Activated T-helper 17 cell treated with anti-CD3 and anti-CD28 coated beads, Interleukin-2, amount 50 U/mL, for 72 hours (primary cell): ENCODE results near the gene ZSCAN30. TPM values are rescaled to one million over a fixed set of nuclear protein-coding genes. Genes with fewer than 3 reads are reported as not detected.

ENCODE experiments used
- ATAC-seq: fragments of 150-1000 bp; cut with Tn5 transposase; replicated peaks from 2 replicates; pipeline ENCODE4 v1.10.0; 2021; ENCODE audit warnings: mild to moderate bottlenecking, moderate library complexity
- H3K27ac Mint-ChIP-seq: one replicate; pipeline ENCODE4 v1.8.0; 2022; ENCODE audit warnings: mixed read lengths
- H3K27me3 Mint-ChIP-seq: one replicate; pipeline ENCODE4 v1.8.0; 2022; ENCODE audit warnings: mixed read lengths
- H3K36me3 Mint-ChIP-seq: one replicate; pipeline ENCODE4 v1.8.0; 2022; ENCODE audit warnings: low read depth, mild to moderate bottlenecking, mixed read lengths
- H3K4me1 Mint-ChIP-seq: one replicate; pipeline ENCODE4 v1.8.0; 2022; ENCODE audit warnings: mixed read lengths
- H3K4me3 Mint-ChIP-seq: one replicate; pipeline ENCODE4 v1.8.0; 2022; ENCODE audit warnings: mild to moderate bottlenecking, mixed read lengths
- H3K9me3 Mint-ChIP-seq: one replicate; pipeline ENCODE4 v1.8.0; 2022; ENCODE audit warnings: mixed read lengths
- total RNA-seq, 2 donors: library from RNA; stranded (reverse); gene quantifications; one replicate each; pipeline ENCODE4 v1.2.3, GENCODE V29; 2022

ZSCAN30 gene
- total RNA-seq, 2 donors from 2014 or later = 12.8 to 25.8 TPM

DNA sequence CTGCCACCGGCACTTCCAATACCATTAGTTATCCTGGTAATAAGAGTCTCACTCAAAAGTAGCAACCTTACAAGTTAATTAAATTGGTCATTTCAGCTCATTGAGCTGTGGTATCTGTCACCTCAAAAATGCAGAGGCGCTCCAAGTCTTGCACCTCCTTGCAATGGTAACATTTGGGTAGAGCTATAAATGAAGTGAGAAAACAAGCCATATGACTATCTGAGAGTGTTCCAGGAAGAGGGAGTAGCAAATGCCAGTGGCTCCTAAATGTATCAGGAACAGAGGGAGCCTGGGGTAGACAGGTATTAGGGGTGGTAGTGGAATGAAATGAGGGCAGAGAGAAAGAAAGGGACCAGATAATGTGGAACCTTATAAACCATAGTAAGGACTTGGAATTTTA is 6.0 kb upstream of the ZSCAN30 start:
- peaks cover 95% of the 10 kb centered on the region for H3K36me3 Mint-ChIP-seq
- peaks cover 9% of the 10 kb centered on the region for H3K4me1 Mint-ChIP-seq
- no peak overlapping the region for H3K27ac Mint-ChIP-seq
- no peak for ATAC-seq
- H3K4me3 Mint-ChIP-seq = no peak overlapping the region
- peaks cover 7% of the 10 kb centered on the region for H3K9me3 Mint-ChIP-seq
- no peaks in the 10 kb centered on the region for H3K27me3 Mint-ChIP-seq

DNA sequence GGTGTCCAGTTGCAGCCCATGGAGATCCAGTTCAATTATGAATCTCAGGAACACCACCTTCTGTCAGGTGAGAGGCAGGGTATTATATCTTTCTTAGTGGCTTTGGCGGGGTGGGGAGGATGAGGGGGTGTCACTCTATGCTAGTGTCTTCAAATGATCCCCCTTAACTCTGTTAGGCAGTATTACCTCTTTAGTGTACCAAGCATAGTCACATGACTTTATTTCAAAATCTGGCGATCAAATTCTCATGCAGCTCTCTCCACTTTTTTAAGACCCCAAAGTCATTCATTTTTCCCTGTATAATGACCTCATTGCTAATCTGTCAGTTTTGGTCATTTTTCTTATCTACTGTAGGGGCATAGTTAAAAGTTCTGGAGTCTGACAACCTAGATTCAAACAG is 1.1 kb upstream of the ZSCAN30 start:
- H3K4me3 Mint-ChIP-seq = peak overlapping the region; percentile 98
- no peaks in the 10 kb centered on the region for H3K9me3 Mint-ChIP-seq
- ATAC-seq = no peak
- peaks cover 58% of the 10 kb centered on the region for H3K36me3 Mint-ChIP-seq
- peaks cover 17% of the 10 kb centered on the region for H3K4me1 Mint-ChIP-seq
- H3K27ac Mint-ChIP-seq = peak overlapping the region; percentile 98
- no peaks in the 10 kb centered on the region for H3K27me3 Mint-ChIP-seq

DNA sequence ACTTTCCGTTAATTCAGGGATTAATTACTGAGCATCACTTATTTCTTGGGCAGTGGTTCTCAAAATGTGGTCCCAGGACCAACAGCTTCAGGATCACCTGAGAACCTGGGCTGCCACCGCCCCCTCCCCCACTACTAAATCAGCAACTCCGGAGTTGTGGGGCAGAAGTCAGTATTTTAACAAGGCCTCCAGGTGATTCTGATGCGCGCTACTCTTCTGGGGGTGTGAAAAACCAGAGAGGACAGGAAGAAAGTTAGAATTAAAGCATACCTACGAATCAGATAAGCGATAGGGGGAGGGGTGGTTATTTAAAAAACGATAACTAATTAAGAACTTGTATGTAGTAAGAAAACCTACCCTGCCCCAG is 319 bp downstream of the ZSCAN30 start:
- ATAC-seq = peak; percentile 51
- H3K4me3 Mint-ChIP-seq = peak overlapping the region; percentile 98
- H3K27me3 Mint-ChIP-seq = no peaks in the 10 kb centered on the region
- peaks cover 17% of the 10 kb centered on the region for H3K4me1 Mint-ChIP-seq
- peak overlapping the region; percentile 98 for H3K27ac Mint-ChIP-seq
- peaks cover 44% of the 10 kb centered on the region for H3K36me3 Mint-ChIP-seq
- H3K9me3 Mint-ChIP-seq = peaks cover 3% of the 10 kb centered on the region

DNA sequence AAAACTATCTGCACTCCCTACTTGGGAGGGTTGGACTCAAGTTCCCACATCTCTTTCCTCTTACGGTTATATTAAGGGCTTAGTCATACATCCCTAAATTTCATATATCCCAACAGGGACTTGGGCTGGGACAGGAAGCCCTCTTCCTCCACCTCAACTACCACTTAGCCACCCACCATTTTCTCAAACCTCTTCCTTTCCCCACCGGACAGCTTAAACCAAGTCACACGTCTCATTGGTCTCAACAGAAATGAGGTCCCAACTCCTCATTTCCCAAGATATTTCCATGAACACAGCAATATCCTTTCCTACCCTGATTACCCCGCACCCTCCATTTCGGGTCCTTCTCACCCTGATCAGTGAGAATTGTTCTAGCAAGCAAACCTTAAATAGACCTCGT is 736 bp downstream of the ZSCAN30 start:
- H3K9me3 Mint-ChIP-seq = peaks cover 3% of the 10 kb centered on the region
- peak overlapping the region; percentile 98 for H3K27ac Mint-ChIP-seq
- peaks cover 39% of the 10 kb centered on the region for H3K36me3 Mint-ChIP-seq
- no peak for ATAC-seq
- peak overlapping the region; percentile 98 for H3K4me3 Mint-ChIP-seq
- H3K27me3 Mint-ChIP-seq = no peaks in the 10 kb centered on the region
- peaks cover 17% of the 10 kb centered on the region for H3K4me1 Mint-ChIP-seq

DNA sequence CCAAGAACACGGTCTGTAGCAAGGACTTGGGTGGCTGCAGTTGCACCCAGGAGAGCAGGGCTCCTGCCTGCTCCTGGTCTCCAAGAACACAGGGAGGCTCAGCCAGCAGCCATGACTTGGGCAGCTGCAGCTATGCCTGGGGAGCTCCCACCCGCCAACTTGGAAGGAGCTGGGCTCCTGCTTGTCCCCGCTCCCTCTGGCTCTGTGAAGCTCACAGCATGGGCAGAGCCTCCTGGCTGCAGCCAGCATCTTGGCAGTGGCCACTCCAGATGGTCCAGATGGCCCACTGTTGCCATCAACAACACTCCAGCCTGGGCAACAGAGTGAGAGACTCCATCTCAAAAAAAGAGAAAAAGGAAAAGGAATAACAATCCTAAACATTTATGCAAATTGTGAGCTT is 5.2 kb downstream of the ZSCAN30 start:
- H3K27me3 Mint-ChIP-seq = no peaks in the 10 kb centered on the region
- H3K36me3 Mint-ChIP-seq = peaks cover 5% of the 10 kb centered on the region
- no peak for ATAC-seq
- peaks cover 6% of the 10 kb centered on the region for H3K4me1 Mint-ChIP-seq
- peaks cover 3% of the 10 kb centered on the region for H3K9me3 Mint-ChIP-seq
- H3K4me3 Mint-ChIP-seq = no peak overlapping the region
- H3K27ac Mint-ChIP-seq = no peak overlapping the region

DNA sequence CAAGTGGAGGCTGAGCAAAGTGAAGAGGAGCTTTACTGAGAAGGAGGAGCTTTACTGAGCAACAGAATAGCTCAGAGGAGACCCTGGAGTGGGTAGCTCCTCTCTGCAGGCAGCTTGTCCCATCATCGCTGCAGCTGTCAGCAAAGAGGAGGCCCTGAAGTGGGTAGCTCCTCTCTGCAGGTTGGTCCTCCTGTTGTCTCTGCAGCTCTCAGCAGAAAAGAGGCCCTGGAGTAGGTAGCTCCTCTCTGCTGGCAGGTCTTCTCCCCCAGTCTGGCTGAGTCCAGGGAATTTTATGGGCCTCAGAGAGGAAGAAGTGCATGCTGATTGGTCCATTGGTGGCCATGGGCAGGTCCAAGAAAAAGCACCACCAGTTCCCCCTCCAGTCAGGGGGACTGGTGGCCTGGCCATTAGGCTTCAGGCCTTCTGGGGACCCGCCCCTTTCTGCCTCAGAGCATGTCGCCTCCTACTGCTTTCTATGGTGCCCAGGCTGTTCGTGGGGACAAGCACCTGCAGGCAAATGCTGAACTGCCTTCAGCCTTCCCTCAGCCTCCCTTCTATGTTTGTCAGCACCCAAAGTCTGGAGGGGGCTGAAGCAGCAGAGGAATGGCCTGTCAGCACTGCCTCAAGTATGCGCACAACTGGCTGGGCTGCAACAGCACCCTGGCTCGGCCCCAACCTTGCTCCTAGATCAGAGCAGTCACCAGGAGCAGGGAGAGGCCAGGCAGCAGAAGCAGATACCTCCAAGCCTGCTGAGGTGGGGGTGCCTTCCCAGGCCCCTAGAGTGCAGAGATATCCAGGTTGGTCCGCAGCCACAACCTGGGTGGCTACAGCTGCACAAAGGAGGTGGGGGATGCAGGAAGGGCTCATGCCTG is 5.9 kb downstream of the ZSCAN30 start:
- Mint-ChIP-seq H3K27me3 (no peaks in the 10 kb centered on the region), H3K36me3 (peaks cover under 1% of the 10 kb centered on the region), H3K4me1 (peaks cover 2% of the 10 kb centered on the region), H3K9me3 (peaks cover 6% of the 10 kb centered on the region), H3K4me3 (no peak overlapping the region), H3K27ac (no peak overlapping the region)
- no peak for ATAC-seq

DNA sequence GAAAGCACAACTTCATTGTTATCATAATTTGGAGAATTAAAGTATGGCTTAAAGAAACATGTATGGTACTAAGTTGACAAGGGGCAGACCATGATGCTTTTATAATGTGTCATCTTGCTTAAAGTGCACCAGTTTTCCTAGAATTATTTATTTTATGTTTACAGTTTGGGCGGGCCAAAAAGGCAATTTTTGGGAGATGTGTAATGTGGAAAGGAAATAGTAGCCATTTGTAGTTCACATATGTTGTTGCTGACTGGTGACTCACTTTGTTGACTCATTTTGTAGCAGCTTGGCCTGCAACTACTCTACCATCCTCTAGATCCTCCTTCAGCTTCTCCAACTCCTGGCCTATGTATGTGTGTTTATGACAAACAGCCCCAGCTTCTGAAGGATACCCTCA is 7.7 kb downstream of the ZSCAN30 start:
- peaks cover 8% of the 10 kb centered on the region for H3K9me3 Mint-ChIP-seq
- no peak overlapping the region for H3K4me3 Mint-ChIP-seq
- H3K36me3 Mint-ChIP-seq = no peaks in the 10 kb centered on the region
- H3K27ac Mint-ChIP-seq = no peak overlapping the region
- ATAC-seq = peak; percentile 87
- no peaks in the 10 kb centered on the region for H3K27me3 Mint-ChIP-seq
- no peaks in the 10 kb centered on the region for H3K4me1 Mint-ChIP-seq

DNA sequence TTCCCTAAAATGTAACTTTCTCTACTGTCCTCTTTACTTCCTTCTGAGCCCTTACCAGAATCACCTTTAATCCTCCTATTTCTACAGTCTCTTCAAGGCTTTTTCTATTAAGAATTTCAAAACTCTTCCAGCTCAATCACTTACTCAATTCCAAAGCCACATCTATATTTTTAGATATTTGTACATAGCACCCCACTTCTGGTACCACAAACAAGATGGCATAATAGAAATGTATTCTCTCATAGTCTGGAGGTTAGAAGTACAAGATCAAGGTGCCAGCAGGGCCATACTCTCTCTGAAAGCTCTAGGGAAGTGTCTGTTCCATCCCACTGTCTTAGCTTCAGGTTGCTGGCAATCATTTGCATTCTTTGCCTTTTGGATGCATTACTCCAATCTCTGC is 11.1 kb downstream of the ZSCAN30 start:
- H3K27ac Mint-ChIP-seq = no peak overlapping the region
- H3K4me1 Mint-ChIP-seq = no peaks in the 10 kb centered on the region
- H3K9me3 Mint-ChIP-seq = peaks cover 5% of the 10 kb centered on the region
- H3K27me3 Mint-ChIP-seq = no peaks in the 10 kb centered on the region
- H3K36me3 Mint-ChIP-seq = no peaks in the 10 kb centered on the region
- no peak overlapping the region for H3K4me3 Mint-ChIP-seq
- no peak for ATAC-seq

DNA sequence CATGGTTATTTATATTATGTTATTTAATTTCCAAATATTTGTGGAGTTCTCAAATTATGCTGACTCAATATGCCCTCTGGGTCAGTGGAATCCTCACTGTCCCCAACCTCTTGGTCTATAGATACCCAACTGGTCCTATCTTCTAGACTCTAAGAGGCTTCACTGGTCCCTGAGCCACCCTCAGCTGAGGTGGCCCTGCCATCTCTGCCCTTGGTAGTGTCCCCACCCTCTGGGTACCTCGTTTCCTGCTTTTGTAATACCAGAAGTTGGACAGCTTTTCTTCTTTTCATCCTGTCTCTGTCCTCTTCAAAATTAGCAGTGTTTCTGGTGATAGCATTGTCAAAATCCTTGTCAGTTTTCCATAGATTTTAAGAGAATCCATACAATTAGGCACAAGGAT is 11.9 kb downstream of the ZSCAN30 start:
- no peak overlapping the region for H3K27ac Mint-ChIP-seq
- H3K9me3 Mint-ChIP-seq = peaks cover 5% of the 10 kb centered on the region
- no peak for ATAC-seq
- no peaks in the 10 kb centered on the region for H3K27me3 Mint-ChIP-seq
- H3K4me3 Mint-ChIP-seq = no peak overlapping the region
- H3K36me3 Mint-ChIP-seq = no peaks in the 10 kb centered on the region
- no peaks in the 10 kb centered on the region for H3K4me1 Mint-ChIP-seq

DNA sequence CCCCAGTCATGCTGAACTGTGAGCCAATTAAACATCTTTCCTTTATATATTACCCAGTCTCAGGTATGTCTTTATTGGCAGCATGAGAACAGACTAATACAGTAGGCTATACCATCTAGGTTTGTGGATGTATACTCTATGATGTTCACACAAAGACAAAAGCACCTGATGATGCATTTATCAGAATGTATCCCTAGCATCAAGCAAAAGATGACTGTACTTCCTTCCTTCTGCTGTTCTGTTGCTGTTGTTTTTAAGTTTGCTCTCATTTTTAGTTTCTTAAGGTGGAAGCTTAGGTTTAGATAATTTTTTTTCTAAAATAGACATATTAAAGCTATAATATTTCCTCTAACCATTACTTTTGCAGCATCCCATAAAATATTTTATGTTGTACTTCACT is 12.4 kb downstream of the ZSCAN30 start:
- ATAC-seq = peak; percentile 81
- no peaks in the 10 kb centered on the region for H3K27me3 Mint-ChIP-seq
- H3K4me1 Mint-ChIP-seq = no peaks in the 10 kb centered on the region
- peaks cover 5% of the 10 kb centered on the region for H3K9me3 Mint-ChIP-seq
- H3K36me3 Mint-ChIP-seq = no peaks in the 10 kb centered on the region
- H3K27ac Mint-ChIP-seq = no peak overlapping the region
- no peak overlapping the region for H3K4me3 Mint-ChIP-seq

DNA sequence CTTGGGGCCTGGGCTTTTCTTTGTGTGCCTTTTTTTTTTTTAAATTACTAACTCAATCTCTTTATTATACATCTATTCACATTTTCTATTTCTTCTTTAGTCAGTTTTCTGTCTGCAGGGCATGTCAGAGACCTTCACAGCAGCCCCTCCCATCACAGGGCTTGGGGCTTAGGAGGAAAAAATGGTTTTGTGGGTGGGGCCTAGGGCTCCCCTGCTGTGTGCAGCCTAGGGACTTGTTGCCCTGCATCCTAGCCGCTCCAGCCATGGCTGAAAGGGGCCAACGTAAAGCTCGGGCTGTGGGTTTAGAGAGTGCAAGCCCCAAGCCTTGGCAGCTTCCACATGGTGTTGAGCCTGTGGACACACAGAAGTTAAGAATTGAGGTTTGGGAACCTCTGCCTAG is 13.8 kb downstream of the ZSCAN30 start:
- Mint-ChIP-seq H3K27ac (no peak overlapping the region), H3K9me3 (peaks cover 5% of the 10 kb centered on the region), H3K36me3 (no peaks in the 10 kb centered on the region), H3K4me3 (no peak overlapping the region), H3K4me1 (no peaks in the 10 kb centered on the region), H3K27me3 (no peaks in the 10 kb centered on the region)
- ATAC-seq = no peak

DNA sequence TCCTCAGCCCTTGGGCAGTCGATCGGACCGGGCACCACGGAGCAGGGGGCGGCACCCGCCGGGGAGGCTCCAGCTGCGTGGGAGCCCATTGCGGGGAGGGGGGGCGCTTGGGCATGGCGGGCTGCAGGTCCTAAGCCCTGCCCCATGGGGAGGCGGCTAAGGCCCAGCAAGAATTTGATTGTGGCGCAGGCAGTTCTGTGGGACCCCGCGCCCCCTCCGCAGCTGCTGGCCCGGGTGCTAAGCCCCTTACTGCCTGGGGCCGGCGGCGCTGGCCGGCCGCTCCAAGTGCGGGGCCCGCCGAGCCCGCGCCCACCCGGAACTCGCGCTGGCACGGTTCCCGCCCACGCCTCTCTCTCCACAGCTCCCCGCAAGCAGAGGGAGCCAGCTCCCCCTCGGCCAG is 18.4 kb downstream of the ZSCAN30 start:
- H3K27me3 Mint-ChIP-seq = no peaks in the 10 kb centered on the region
- no peak overlapping the region for H3K4me3 Mint-ChIP-seq
- peaks cover 16% of the 10 kb centered on the region for H3K4me1 Mint-ChIP-seq
- H3K36me3 Mint-ChIP-seq = no peaks in the 10 kb centered on the region
- ATAC-seq = no peak
- H3K27ac Mint-ChIP-seq = no peak overlapping the region
- peaks cover 9% of the 10 kb centered on the region for H3K9me3 Mint-ChIP-seq

DNA sequence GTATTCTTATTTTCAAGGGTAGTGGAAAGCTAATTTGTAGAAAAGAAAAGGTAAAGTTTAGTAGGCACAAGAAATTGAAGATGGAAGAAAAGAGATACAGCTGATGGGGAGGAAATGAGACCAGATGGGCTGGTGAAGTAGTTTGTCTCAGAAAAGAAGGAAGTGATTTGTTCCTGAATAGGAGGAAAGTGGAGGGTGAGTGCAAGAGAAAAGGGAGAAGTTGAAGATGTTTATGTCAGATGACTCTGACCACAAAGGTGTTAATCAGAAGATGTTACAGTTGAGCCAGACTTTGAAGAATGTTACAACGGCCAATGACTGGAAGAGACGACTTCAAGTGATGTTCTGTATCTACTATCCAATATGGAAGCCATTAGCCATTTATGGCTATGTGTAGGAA is 21.2 kb downstream of the ZSCAN30 start:
- Mint-ChIP-seq H3K9me3 (peaks cover 9% of the 10 kb centered on the region), H3K4me1 (peaks cover 16% of the 10 kb centered on the region), H3K27me3 (no peaks in the 10 kb centered on the region), H3K27ac (no peak overlapping the region), H3K4me3 (peak overlapping the region; percentile 85), H3K36me3 (no peaks in the 10 kb centered on the region)
- ATAC-seq = no peak

DNA sequence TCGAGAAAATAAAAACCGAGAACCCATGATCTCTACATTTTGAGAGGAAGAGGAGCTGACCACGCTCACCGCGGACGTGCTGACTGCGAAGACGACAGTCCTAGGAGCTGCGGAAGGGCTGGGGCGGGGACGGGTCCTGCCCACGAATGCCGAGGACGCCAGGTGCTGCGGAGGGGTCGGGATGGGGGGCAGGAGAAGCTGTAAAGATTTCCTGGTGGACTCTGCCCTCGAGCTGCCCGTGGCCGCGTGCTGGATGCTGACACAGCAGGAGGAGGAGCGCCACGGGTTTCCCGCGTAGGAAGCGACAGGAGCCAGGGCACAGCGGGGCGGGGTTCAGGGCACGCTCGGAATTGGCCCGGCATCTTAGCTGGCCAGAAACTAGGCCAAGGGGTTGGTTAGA is 22.2 kb downstream of the ZSCAN30 start:
- peak; percentile 26 for ATAC-seq
- H3K27ac Mint-ChIP-seq = peak overlapping the region; percentile 42

DNA sequence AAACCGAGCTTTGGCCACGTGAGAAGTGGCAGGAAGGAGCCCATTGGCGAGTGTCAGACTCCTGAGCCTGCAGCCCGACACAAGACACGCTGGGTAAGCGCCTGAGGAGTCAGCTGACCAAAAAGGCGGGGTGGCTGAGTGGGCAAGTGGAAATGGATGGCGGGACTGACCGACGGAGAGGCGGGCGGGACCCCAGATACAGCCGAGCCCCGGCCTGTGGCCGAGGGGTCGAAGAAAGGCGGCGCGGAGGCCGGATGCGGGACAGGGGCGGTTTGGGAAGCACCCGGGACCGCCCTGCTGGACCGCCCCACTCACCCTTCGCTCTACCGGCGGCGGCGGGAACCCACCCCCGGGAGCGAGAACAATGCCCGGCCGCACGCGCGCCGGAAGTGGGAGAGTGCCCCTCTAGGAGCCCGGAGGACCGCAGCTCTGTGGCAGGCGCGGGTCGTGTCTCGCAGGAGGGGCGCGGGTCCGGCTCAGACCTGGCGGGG is 22.8 kb downstream of the ZSCAN30 start:
- peaks cover 16% of the 10 kb centered on the region for H3K4me1 Mint-ChIP-seq
- no peaks in the 10 kb centered on the region for H3K27me3 Mint-ChIP-seq
- H3K9me3 Mint-ChIP-seq = peaks cover 9% of the 10 kb centered on the region
- ATAC-seq = peak; percentile 76
- H3K4me3 Mint-ChIP-seq = peak overlapping the region; percentile 85
- H3K27ac Mint-ChIP-seq = peak overlapping the region; percentile 87
- no peaks in the 10 kb centered on the region for H3K36me3 Mint-ChIP-seq

More for the DNA sequence above, 22.2 kb downstream of the ZSCAN30 start:
- Mint-ChIP-seq H3K36me3 (no peaks in the 10 kb centered on the region), H3K4me1 (peaks cover 16% of the 10 kb centered on the region), H3K4me3 (peak overlapping the region; percentile 85), H3K27me3 (no peaks in the 10 kb centered on the region), H3K9me3 (peaks cover 9% of the 10 kb centered on the region)
